Measurements from ENCODE around the gene THRB.
A peak's percentile ranks its signal among the peaks of the same experiment; 100 is the strongest.

DNA sequence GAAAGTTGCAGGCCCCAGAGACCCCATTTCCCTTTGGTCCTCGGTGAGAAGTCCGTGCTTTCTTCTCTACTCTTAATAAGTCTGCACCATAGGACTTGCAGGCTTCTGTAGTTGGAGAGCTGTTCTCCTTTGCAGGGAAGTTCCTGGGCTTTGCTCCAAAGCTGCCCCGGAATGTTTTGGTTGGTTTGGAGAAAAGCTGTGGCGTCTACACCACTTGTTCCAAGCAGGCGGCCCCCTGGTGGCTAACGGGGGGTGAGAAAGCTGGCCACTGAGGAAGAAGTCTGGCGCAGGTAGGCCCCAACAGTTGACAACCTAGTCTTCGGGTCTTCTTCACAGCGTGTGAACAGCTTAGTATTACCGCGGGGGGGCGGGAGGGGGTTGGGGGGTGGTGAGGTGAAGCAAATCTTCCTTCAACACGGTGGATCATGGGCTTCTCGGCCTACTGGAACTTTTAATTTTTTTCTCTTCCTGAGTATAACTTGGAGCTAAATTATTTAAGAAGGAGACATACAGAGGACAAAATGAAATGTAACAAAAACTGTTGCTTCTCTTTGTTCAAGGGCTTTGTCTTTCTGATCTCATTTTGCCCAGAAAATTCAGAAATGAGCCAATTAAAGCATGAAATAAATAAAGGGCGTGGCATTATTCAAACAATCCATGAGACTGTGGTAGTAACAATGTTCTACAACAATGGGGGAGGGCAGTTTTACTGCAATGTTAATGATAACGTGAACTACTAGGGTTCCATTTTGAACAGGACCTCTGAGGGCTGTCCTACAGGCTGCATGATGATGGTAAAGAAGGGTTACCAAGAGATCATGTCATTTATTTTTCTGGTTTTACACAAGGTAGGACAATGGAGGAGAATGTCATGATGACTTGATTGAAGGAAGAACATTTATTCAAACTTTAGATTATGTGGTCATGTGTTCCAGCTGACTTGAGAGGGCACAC lies 2.2 kb upstream of the THRB start:
- TF ChIP-seq EZH2phosphoT487 (conservative IDR thresholded peaks at IDR 0.05; ENCODE audit: low read length): no peak
- TF ChIP-seq, protein P1, sequence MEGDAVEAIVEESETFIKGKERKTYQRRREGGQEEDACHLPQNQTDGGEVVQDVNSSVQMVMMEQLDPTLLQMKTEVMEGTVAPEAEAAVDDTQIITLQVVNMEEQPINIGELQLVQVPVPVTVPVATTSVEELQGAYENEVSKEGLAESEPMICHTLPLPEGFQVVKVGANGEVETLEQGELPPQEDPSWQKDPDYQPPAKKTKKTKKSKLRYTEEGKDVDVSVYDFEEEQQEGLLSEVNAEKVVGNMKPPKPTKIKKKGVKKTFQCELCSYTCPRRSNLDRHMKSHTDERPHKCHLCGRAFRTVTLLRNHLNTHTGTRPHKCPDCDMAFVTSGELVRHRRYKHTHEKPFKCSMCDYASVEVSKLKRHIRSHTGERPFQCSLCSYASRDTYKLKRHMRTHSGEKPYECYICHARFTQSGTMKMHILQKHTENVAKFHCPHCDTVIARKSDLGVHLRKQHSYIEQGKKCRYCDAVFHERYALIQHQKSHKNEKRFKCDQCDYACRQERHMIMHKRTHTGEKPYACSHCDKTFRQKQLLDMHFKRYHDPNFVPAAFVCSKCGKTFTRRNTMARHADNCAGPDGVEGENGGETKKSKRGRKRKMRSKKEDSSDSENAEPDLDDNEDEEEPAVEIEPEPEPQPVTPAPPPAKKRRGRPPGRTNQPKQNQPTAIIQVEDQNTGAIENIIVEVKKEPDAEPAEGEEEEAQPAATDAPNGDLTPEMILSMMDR (IDR thresholded peaks at IDR 0.05; ENCODE audit: insufficient read depth, low read length, poor library complexity, severe bottlenecking): peak; percentile 24

Data from SU-DHL-6 (cell line).